A549 (cell line): ENCODE results near the gene RPL5. TPM values are rescaled to one million over a fixed set of nuclear protein-coding genes. Genes with fewer than 3 reads are reported as not detected.

Source experiments
- ATAC-seq, 2 experiments: fragments of 200-7000 bp in 1 of 2; fragments of >200 bp in 1 of 2; cut with Nextera tagmentation in 1 of 2; cut with Tn5 transposase in 1 of 2; 3 replicates each; pipeline versions ENCODE4 v1.8.0 to v1.9.1; 2018 to 2020; ENCODE audit warnings: mild to moderate bottlenecking in 1 of 2, moderate library complexity in 1 of 2
- CTCF ChIA-PET: fragments of 300-600 bp; sonication (Branson Sonifier 250); formaldehyde crosslinking; extraction: SDS; loops from one replicate; lab custom pipeline; 2021; ENCODE audit warnings: antibody characterized with exemption, inconsistent platforms; lab: Yijun Ruan, JAX
- POLR2A ChIA-PET: fragments of 350-600 bp; formaldehyde crosslinking; extraction: SDS; loops from one replicate; lab custom pipeline; 2021; ENCODE audit warnings: antibody characterized with exemption, inconsistent platforms; lab: Yijun Ruan, JAX
- DNase-seq, 2 experiments: peaks; one replicate each; pipeline versions ENCODE4 v3.0.0 to v3.0.0-alpha.2; 2011 to 2016; ENCODE audit warnings: low read depth in 1 of 2, low spot score in 1 of 2
- FAIRE-seq: peaks from 2 replicates; lab custom pipeline; 2011; peaks lifted over from hg19 to GRCh38; lab: Jason Lieb, UNC
- H3K27ac ChIP-seq, 2 experiments: fragments of >200 bp; sonication (Bioruptor Twin); formaldehyde crosslinking; 3 replicates each; pipeline ENCODE4 v1.5.1; 2016 to 2017
- H3K4me1 ChIP-seq: fragments of >200 bp; sonication (Bioruptor Twin); formaldehyde crosslinking; 3 replicates; pipeline ENCODE4 v1.6.1; 2016
- H3K4me2 ChIP-seq: fragments of >200 bp; sonication (Bioruptor Twin); formaldehyde crosslinking; 3 replicates; pipeline ENCODE4 v1.6.1; 2016
- H3K4me3 ChIP-seq: fragments of >200 bp; sonication (Bioruptor Twin); formaldehyde crosslinking; 3 replicates; pipeline ENCODE4 v1.5.1; 2016
- H3K9me3 ChIP-seq: fragments of >200 bp; sonication (Bioruptor Twin); formaldehyde crosslinking; 3 replicates; pipeline ENCODE4 v1.6.1; 2016
- BHLHE40 ChIP-seq: IDR thresholded peaks from 2 replicates; pipeline ENCODE4 v1.6.1; 2012; ENCODE audit warnings: low read depth, low read length, inconsistent platforms
- CBX8 ChIP-seq: fragments of 200-600 bp; sonication (generic); IDR thresholded peaks from 2 replicates; pipeline ENCODE4 v1.6.1; 2016
- CEBPB ChIP-seq, 2 experiments: fragments of >200 bp in 1 of 2; sonication (Bioruptor Twin) in 1 of 2; formaldehyde crosslinking in 1 of 2; IDR thresholded peaks; 2 replicates each; pipeline ENCODE4 v1.6.1; 2012 to 2016
- CHD2 ChIP-seq: fragments of 150-350 bp; IDR thresholded peaks from 2 replicates; pipeline ENCODE4 v1.6.1; 2014; ENCODE audit warnings: low read length; ENCODE audit not compliant: partially characterized antibody
- EP300 ChIP-seq, 2 experiments: fragments of >200 bp; sonication (Bioruptor Twin); formaldehyde crosslinking; IDR thresholded peaks; 2 replicates in 1 of 2; 3 replicates in 1 of 2; pipeline ENCODE4 v1.6.1; 2016 to 2017
- ESRRA ChIP-seq: fragments of 150-350 bp; IDR thresholded peaks from 2 replicates; pipeline ENCODE4 v1.6.1; 2014; ENCODE audit warnings: mild to moderate bottlenecking, low read length, borderline replicate concordance
- FOSB ChIP-seq: fragments of 250-450 bp; sonication (Bioruptor Pico); IDR thresholded peaks from 2 replicates; pipeline ENCODE4 v1.5.0; 2020; ENCODE audit warnings: mild to moderate bottlenecking, moderate library complexity
- GATA3 ChIP-seq: IDR thresholded peaks from 2 replicates; pipeline ENCODE4 v1.6.1; 2012; ENCODE audit warnings: borderline replicate concordance
- HOXB13 ChIP-seq: fragments of 250-450 bp; sonication (Bioruptor Pico); IDR thresholded peaks from 2 replicates; pipeline ENCODE4 v1.5.0; 2020; ENCODE audit warnings: low read depth, mild to moderate bottlenecking, moderate library complexity
- JUN ChIP-seq, 2 experiments: fragments of >200 bp; sonication (Bioruptor Twin); formaldehyde crosslinking; IDR thresholded peaks; 2 replicates in 1 of 2; 3 replicates in 1 of 2; pipeline ENCODE4 v1.6.1; 2016 to 2017
- KDM1A ChIP-seq: fragments of 200-600 bp; sonication (generic); IDR thresholded peaks from 2 replicates; pipeline ENCODE4 v1.6.1; 2016; ENCODE audit warnings: low read depth, mild to moderate bottlenecking
- KDM5A ChIP-seq: fragments of 200-600 bp; sonication (generic); IDR thresholded peaks from 2 replicates; pipeline ENCODE4 v1.6.1; 2016; ENCODE audit warnings: antibody characterized with exemption, mild to moderate bottlenecking
- MAFK ChIP-seq: fragments of 450-650 bp; IDR thresholded peaks from 2 replicates; pipeline ENCODE4 v1.6.1; 2014; ENCODE audit not compliant: partially characterized antibody
- MAZ ChIP-seq: fragments of 150-350 bp; IDR thresholded peaks from 2 replicates; pipeline ENCODE4 v1.6.1; 2014; ENCODE audit warnings: antibody characterized with exemption, low read depth, low read length, borderline replicate concordance
- POLR2AphosphoS2 ChIP-seq: conservative IDR thresholded peaks from 2 replicates; pipeline ENCODE4 v1.6.1; 2012; ENCODE audit warnings: low read length, improper control_type of control experiment, inconsistent platforms
- RAD21 ChIP-seq, 2 experiments: fragments of >200 bp in 1 of 2; sonication (Bioruptor Twin) in 1 of 2; formaldehyde crosslinking in 1 of 2; IDR thresholded peaks in 1 of 2; conservative IDR thresholded peaks in 1 of 2; 2 replicates in 1 of 2; 3 replicates in 1 of 2; pipeline ENCODE4 v1.6.1; 2012 to 2018; ENCODE audit warnings: inconsistent platforms in 1 of 2
- RCOR1 ChIP-seq: fragments of 150-350 bp; IDR thresholded peaks from 2 replicates; pipeline ENCODE4 v1.6.1; 2014; ENCODE audit warnings: antibody characterized with exemption, low read length, low read depth
- SMC3 ChIP-seq: fragments of >200 bp; sonication (Bioruptor Twin); formaldehyde crosslinking; IDR thresholded peaks from 3 replicates; pipeline ENCODE4 v1.6.1; 2018; ENCODE audit warnings: inconsistent platforms
- ZSCAN20 ChIP-seq: fragments of 250-450 bp; sonication (Bioruptor Pico); IDR thresholded peaks from 2 replicates; pipeline ENCODE4 v1.8.0; 2022; ENCODE audit warnings: mild to moderate bottlenecking, moderate library complexity
- WGBS: methylation state at CpG from one replicate; pipeline ENCODE4 v1.1.6; 2017; ENCODE audit errors: missing lambda C conversion rate; 5-methylcytosine and 5-hydroxymethylcytosine counted together
- polyA plus RNA-seq, 4 experiments: library from polyadenylated mRNA; depleted of rRNA in 3 of 4; stranded (reverse); fragments of >200 nt; fragmentation: RNase III in 1 of 4; extraction: RNeasy Plus Mini Kit Qiagen cat#74134 plus additional on column Dnase treatment in 1 of 4; gene quantifications; 2 replicates in 3 of 4; 3 replicates in 1 of 4; pipeline ENCODE4 v1.2.3, GENCODE V29; 2011 to 2017
- TF ChIP-seq, protein P1 (sequence below): fragments of 200-600 bp; sonication (generic); IDR thresholded peaks from 2 replicates; pipeline ENCODE4 v1.6.1; 2016; ENCODE audit warnings: antibody characterized with exemption, mild to moderate bottlenecking, moderate library complexity
- TF ChIP-seq, protein P2 (sequence below): fragments of >200 bp; sonication (Bioruptor Twin); formaldehyde crosslinking; IDR thresholded peaks from 3 replicates; pipeline ENCODE4 v1.5.1; 2016
- TF ChIP-seq, protein P3 (sequence below): fragments of 250-450 bp; sonication (Bioruptor Pico); IDR thresholded peaks from 2 replicates; pipeline ENCODE4 v1.5.0; 2020; ENCODE audit warnings: low read depth, mild to moderate bottlenecking, moderate library complexity
- TF ChIP-seq, protein P4 (sequence below): fragments of >200 bp; sonication (Bioruptor Twin); formaldehyde crosslinking; IDR thresholded peaks from 3 replicates; pipeline ENCODE4 v1.6.1; 2016
- TF ChIP-seq, protein P5 (sequence below): fragments of 250-450 bp; sonication (Bioruptor Pico); IDR thresholded peaks from 2 replicates; pipeline ENCODE4 v1.5.0; 2021; ENCODE audit warnings: mild to moderate bottlenecking, moderate library complexity, borderline replicate concordance
- TF ChIP-seq, protein P6 (sequence below): IDR thresholded peaks from 2 replicates; pipeline ENCODE4 v1.6.1; 2012

The RPL5 gene
- polyA plus RNA-seq, 2 of the 4 experiments (the other 2 are of a cell fraction) = 1,222 to 2,015 TPM

DNA sequence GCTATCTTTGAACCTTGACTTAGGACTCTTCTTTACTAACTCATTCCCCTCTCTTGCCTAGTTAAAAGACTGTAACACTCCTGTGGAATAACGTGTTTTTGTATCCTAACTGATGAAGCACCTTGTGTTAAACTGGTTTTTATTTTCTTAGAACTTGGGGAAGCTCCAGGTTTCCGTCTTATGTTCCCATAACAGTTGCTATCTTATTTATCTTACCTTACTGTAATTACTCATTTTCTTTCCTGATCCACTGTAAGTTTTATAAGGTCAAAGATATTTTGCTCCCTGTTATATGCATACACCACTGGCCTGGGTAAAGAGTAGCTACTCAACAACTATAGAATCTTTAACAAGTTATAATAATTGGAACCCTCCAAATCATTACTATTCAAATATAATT is 43.1 kb downstream of the RPL5 start:
- no peak overlapping the region for H3K27ac ChIP-seq
- ATAC-seq (no peak), DNase-seq (no peak), FAIRE-seq (no peak)
- no peak overlapping the region for H3K4me2 ChIP-seq
- 0 out of 3 replicates have a peak, but pooled peaks cover 5% of the 10 kb centered on the region for H3K4me1 ChIP-seq
- 85% methylated on average over 2 of the region's 2 CpGs for WGBS
- ChIA-PET CTCF (no interaction called here), POLR2A (no interaction called here)
- TF ChIP-seq, protein P1, sequence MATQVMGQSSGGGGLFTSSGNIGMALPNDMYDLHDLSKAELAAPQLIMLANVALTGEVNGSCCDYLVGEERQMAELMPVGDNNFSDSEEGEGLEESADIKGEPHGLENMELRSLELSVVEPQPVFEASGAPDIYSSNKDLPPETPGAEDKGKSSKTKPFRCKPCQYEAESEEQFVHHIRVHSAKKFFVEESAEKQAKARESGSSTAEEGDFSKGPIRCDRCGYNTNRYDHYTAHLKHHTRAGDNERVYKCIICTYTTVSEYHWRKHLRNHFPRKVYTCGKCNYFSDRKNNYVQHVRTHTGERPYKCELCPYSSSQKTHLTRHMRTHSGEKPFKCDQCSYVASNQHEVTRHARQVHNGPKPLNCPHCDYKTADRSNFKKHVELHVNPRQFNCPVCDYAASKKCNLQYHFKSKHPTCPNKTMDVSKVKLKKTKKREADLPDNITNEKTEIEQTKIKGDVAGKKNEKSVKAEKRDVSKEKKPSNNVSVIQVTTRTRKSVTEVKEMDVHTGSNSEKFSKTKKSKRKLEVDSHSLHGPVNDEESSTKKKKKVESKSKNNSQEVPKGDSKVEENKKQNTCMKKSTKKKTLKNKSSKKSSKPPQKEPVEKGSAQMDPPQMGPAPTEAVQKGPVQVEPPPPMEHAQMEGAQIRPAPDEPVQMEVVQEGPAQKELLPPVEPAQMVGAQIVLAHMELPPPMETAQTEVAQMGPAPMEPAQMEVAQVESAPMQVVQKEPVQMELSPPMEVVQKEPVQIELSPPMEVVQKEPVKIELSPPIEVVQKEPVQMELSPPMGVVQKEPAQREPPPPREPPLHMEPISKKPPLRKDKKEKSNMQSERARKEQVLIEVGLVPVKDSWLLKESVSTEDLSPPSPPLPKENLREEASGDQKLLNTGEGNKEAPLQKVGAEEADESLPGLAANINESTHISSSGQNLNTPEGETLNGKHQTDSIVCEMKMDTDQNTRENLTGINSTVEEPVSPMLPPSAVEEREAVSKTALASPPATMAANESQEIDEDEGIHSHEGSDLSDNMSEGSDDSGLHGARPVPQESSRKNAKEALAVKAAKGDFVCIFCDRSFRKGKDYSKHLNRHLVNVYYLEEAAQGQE = no peak
- TF ChIP-seq, protein P2, sequence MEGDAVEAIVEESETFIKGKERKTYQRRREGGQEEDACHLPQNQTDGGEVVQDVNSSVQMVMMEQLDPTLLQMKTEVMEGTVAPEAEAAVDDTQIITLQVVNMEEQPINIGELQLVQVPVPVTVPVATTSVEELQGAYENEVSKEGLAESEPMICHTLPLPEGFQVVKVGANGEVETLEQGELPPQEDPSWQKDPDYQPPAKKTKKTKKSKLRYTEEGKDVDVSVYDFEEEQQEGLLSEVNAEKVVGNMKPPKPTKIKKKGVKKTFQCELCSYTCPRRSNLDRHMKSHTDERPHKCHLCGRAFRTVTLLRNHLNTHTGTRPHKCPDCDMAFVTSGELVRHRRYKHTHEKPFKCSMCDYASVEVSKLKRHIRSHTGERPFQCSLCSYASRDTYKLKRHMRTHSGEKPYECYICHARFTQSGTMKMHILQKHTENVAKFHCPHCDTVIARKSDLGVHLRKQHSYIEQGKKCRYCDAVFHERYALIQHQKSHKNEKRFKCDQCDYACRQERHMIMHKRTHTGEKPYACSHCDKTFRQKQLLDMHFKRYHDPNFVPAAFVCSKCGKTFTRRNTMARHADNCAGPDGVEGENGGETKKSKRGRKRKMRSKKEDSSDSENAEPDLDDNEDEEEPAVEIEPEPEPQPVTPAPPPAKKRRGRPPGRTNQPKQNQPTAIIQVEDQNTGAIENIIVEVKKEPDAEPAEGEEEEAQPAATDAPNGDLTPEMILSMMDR = no peak
- TF ChIP-seq EP300 (IDR thresholded peaks at IDR 0.05) (no peak), MAFK (no peak), FOSB (CRISPR knock-in tag) (no peak), RCOR1 (no peak), KDM1A (no peak), JUN (IDR thresholded peaks at IDR 0.05) (no peak), SMC3 (no peak), CBX8 (no peak), MAZ (no peak), CEBPB (IDR thresholded peaks at IDR 0.05) (no peak), KDM5A (no peak), ZSCAN20 (CRISPR knock-in tag) (no peak)
- TF ChIP-seq, protein P3, sequence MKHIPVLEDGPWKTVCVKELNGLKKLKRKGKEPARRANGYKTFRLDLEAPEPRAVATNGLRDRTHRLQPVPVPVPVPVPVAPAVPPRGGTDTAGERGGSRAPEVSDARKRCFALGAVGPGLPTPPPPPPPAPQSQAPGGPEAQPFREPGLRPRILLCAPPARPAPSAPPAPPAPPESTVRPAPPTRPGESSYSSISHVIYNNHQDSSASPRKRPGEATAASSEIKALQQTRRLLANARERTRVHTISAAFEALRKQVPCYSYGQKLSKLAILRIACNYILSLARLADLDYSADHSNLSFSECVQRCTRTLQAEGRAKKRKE (CRISPR knock-in tag) = no peak
- H3K4me3 ChIP-seq = no peak overlapping the region
- H3K9me3 ChIP-seq = peaks cover 9% of the 10 kb centered on the region; the same call in 2 of the 3 replicates

DNA sequence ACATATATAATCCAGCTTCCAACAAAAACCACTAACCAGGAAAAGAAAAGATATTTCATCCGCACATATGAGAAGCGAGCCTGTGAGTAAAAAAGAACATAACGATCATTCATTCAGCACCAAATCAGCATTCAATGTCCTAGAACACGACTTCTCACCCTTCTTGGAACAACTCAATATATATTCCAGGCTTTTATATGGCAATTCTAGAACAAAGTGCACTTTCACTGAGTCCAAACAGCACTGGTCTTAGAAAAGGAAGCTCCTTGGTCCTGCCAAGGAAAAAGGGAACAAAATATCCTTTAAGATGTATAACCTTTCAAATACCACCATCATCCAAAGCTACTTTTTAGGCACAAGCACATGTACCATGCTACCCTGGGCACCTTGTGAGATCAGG is 44.5 kb downstream of the RPL5 start:
- DNase-seq = no peak
- TF ChIP-seq GATA3 (no peak), HOXB13 (no peak), ESRRA (no peak), CHD2 (no peak), RAD21 (conservative IDR thresholded peaks at IDR 0.05 in 1 of 2, IDR thresholded peaks at IDR 0.05 in 1 of 2) (no peak), SMC3 (no peak), POLR2AphosphoS2 (no peak), BHLHE40 (no peak)
- TF ChIP-seq, protein P4, sequence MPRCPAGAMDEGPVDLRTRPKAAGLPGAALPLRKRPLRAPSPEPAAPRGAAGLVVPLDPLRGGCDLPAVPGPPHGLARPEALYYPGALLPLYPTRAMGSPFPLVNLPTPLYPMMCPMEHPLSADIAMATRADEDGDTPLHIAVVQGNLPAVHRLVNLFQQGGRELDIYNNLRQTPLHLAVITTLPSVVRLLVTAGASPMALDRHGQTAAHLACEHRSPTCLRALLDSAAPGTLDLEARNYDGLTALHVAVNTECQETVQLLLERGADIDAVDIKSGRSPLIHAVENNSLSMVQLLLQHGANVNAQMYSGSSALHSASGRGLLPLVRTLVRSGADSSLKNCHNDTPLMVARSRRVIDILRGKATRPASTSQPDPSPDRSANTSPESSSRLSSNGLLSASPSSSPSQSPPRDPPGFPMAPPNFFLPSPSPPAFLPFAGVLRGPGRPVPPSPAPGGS = no peak
- TF ChIP-seq, protein P5, sequence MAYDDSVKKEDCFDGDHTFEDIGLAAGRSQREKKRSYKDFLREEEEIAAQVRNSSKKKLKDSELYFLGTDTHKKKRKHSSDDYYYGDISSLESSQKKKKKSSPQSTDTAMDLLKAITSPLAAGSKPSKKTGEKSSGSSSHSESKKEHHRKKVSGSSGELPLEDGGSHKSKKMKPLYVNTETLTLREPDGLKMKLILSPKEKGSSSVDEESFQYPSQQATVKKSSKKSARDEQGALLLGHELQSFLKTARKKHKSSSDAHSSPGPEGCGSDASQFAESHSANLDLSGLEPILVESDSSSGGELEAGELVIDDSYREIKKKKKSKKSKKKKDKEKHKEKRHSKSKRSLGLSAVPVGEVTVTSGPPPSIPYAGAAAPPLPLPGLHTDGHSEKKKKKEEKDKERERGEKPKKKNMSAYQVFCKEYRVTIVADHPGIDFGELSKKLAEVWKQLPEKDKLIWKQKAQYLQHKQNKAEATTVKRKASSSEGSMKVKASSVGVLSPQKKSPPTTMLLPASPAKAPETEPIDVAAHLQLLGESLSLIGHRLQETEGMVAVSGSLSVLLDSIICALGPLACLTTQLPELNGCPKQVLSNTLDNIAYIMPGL (CRISPR knock-in tag) = no peak
- TF ChIP-seq, protein P6, sequence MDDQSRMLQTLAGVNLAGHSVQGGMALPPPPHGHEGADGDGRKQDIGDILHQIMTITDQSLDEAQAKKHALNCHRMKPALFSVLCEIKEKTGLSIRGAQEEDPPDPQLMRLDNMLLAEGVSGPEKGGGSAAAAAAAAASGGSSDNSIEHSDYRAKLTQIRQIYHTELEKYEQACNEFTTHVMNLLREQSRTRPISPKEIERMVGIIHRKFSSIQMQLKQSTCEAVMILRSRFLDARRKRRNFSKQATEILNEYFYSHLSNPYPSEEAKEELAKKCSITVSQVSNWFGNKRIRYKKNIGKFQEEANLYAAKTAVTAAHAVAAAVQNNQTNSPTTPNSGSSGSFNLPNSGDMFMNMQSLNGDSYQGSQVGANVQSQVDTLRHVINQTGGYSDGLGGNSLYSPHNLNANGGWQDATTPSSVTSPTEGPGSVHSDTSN = no peak
- TF ChIP-seq, all 56 proteins: peak for 0
- FAIRE-seq (no peak), ATAC-seq (no peak)
- POLR2A ChIA-PET = no interaction called here
- CTCF ChIA-PET = interaction anchor here (1.1 kb wide), 1 partner anchor 17 kb away, joined by 3 read pairs; no protein-coding TSS in a partner anchor
- WGBS = 94% methylated on average over 4 of the region's 4 CpGs
- Histone ChIP-seq H3K4me2 (no peak overlapping the region), H3K9me3 (peaks cover 9% of the 10 kb centered on the region; the same call in 2 of the 3 replicates), H3K27ac (no peak overlapping the region), H3K4me3 (no peak overlapping the region), H3K4me1 (0 out of 3 replicates have a peak, but pooled peaks cover 5% of the 10 kb centered on the region)
